A673 (cell line): Measurements from ENCODE around the gene NLRP1. TPM values are rescaled to one million over a fixed set of nuclear protein-coding genes. Genes with fewer than 3 reads are reported as not detected.

Experiments used
- BruUV-seq: library from RNA; stranded (reverse); fragments of 400-500 nt; replicated peaks from 2 replicates; lab custom pipeline; 2021; lab: Mats Ljungman, UMichigan
- CTCF ChIA-PET: fragments of 300-600 bp; sonication (Branson Sonifier 250); formaldehyde crosslinking; loops from one replicate; lab custom pipeline; 2022; ENCODE audit warnings: antibody characterized with exemption; lab: Charles Lee
- POLR2A ChIA-PET: fragments of 300-600 bp; sonication (Branson Sonifier 250); formaldehyde crosslinking; loops from one replicate; lab custom pipeline; 2022; ENCODE audit warnings: antibody characterized with exemption; ENCODE audit not compliant: low non-redundant PET; lab: Charles Lee
- DNase-seq: peaks from one replicate; pipeline ENCODE4 v3.0.0-alpha.2; 2015; ENCODE audit warnings: low spot score
- H3K27ac ChIP-seq: fragments of 200-600 bp; sonication (generic); 2 replicates; pipeline ENCODE4 v1.5.1; 2016; ENCODE audit warnings: mixed run types, low read depth, mild to moderate bottlenecking, mixed read lengths, antibody characterized with exemption, low read length; ENCODE audit not compliant: poor library complexity, severe bottlenecking
- H3K27me3 ChIP-seq: fragments of 200-600 bp; sonication (generic); replicated peaks from 2 replicates; pipeline ENCODE4 v1.6.1; 2017; ENCODE audit warnings: mixed run types, low read depth, mild to moderate bottlenecking, mixed read lengths, antibody characterized with exemption, low read length; ENCODE audit not compliant: insufficient read depth, poor library complexity
- H3K36me3 ChIP-seq: fragments of 200-600 bp; sonication (generic); 2 replicates; pipeline ENCODE4 v1.6.1; 2016; ENCODE audit warnings: mixed run types, mild to moderate bottlenecking, mixed read lengths, antibody characterized with exemption, low read length; ENCODE audit not compliant: insufficient read depth, poor library complexity, severe bottlenecking
- H3K4me1 ChIP-seq: fragments of 200-600 bp; sonication (generic); 2 replicates; pipeline ENCODE4 v1.6.1; 2017; ENCODE audit warnings: mixed run types, mild to moderate bottlenecking, mixed read lengths, antibody characterized with exemption, low read length; ENCODE audit not compliant: insufficient read depth, poor library complexity, severe bottlenecking
- H3K4me3 ChIP-seq: fragments of 200-600 bp; sonication (generic); 2 replicates; pipeline ENCODE4 v1.5.1; 2016; ENCODE audit warnings: low read depth, mixed run types, mild to moderate bottlenecking, mixed read lengths, low read length; ENCODE audit not compliant: poor library complexity, severe bottlenecking
- H3K9me3 ChIP-seq: fragments of 200-600 bp; sonication (generic); 2 replicates; pipeline ENCODE4 v1.6.1; 2016; ENCODE audit warnings: mixed run types, low read depth, mild to moderate bottlenecking, mixed read lengths, antibody characterized with exemption, low read length; ENCODE audit not compliant: poor library complexity, severe bottlenecking
- CTCF ChIP-seq: fragments of 300-800, 200-600 bp; sonication (generic); conservative IDR thresholded peaks from 2 replicates; pipeline ENCODE4 v1.5.1; 2017; ENCODE audit warnings: low read depth, mild to moderate bottlenecking, antibody characterized with exemption, low read length, moderate library complexity, mixed read lengths
- EZH2 ChIP-seq: fragments of 200-600 bp; sonication (generic); IDR thresholded peaks from 2 replicates; pipeline ENCODE4 v1.6.1; 2017; ENCODE audit warnings: borderline replicate concordance, low read depth, mild to moderate bottlenecking, mixed read lengths, antibody characterized with exemption, low read length; ENCODE audit not compliant: poor library complexity, severe bottlenecking
- intact Hi-C: fragments of 100-400 bp; cut with micrococcal nuclease; formaldehyde crosslinking; loops from one replicate; pipeline ENCODE4 v1.10.0; 2022; ENCODE audit not compliant: unreplicated experiment
- total RNA-seq: library from RNA; stranded (reverse); gene quantifications from 2 replicates; pipeline ENCODE4 v1.2.3, GENCODE V29; 2021

NLRP1 gene
- total RNA-seq, 1 experiment from 2014 or later: 5.2 TPM

- no TSS peak for BruUV-seq
- CTCF ChIA-PET: no interaction called here
- no peak overlapping the region for H3K4me3 ChIP-seq
- H3K4me1 ChIP-seq: no peaks in the 10 kb centered on the region
- H3K27ac ChIP-seq: no peak overlapping the region
- H3K9me3 ChIP-seq: no peaks in the 10 kb centered on the region
- DNase-seq: no peak
- no peak for TF ChIP-seq CTCF
- no peak for TF ChIP-seq EZH2
- H3K36me3 ChIP-seq: no peaks in the 10 kb centered on the region
- POLR2A ChIA-PET: no interaction called here
- no peaks in the 10 kb centered on the region for H3K27me3 ChIP-seq
- intact Hi-C loops: no loop called here
Measured at GRCh38 chr17:5536866-5537650, 47.3 kb downstream of the NLRP1 start.

GRCh38 chr17:5535436-5535835 is 48.9 kb downstream of the NLRP1 start:
- no peak for TF ChIP-seq EZH2
- TF ChIP-seq CTCF: no peak
- Histone ChIP-seq H3K27ac (no peak overlapping the region), H3K27me3 (no peaks in the 10 kb centered on the region), H3K4me3 (no peak overlapping the region), H3K4me1 (no peaks in the 10 kb centered on the region), H3K36me3 (no peaks in the 10 kb centered on the region), H3K9me3 (no peaks in the 10 kb centered on the region)
- no peak for DNase-seq
- intact Hi-C loops: no loop called here
- no TSS peak for BruUV-seq
- POLR2A ChIA-PET: no interaction called here
- CTCF ChIA-PET: no interaction called here

DNA sequence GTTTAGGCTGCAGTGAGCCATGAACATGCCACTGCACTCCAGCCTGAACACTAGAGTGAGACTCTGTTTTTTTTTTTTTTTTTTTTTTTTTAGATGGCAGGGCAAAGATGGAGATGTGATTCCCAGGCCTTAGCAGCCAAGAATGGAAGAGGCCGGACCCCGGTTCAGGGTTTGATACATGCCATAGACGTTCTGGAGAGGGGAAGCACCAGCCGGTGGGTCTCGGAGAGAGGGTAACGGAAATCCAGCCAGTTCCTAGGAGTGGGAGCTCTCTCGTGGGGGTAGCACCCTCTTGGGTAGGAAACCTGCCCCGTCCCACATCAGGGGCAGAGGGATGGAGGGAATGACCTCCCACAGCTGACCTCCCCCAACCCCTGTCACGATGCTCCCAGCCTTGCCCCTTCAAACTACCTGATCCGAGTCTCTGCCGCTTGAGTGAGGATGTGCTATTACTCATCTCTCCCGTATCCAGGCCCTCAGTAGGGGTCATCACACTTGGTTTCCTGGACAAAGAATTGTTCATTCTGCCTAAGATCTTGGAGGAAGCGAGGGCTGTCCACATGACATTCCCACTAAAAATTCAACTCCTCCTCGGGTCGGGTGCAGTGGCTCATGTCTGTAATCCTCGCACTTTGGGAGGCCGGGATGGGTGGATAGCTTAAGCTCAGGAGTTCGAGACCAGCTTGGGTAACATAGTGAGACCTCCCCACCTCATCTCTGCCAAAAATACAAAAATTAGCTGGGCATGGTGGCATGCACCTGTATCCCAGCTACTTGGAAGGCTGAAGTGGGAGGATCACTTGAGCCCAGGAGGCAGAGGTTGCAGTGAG is 50.6 kb downstream of the NLRP1 start:
- POLR2A ChIA-PET: no interaction called here
- BruUV-seq: no TSS peak
- intact Hi-C loops: no loop called here
- no peak overlapping the region for H3K27ac ChIP-seq
- H3K4me3 ChIP-seq: no peak overlapping the region
- no peaks in the 10 kb centered on the region for H3K4me1 ChIP-seq
- TF ChIP-seq EZH2: no peak
- no peak for TF ChIP-seq CTCF
- H3K9me3 ChIP-seq: no peaks in the 10 kb centered on the region
- DNase-seq: no peak
- CTCF ChIA-PET: no interaction called here
- no peaks in the 10 kb centered on the region for H3K27me3 ChIP-seq
- H3K36me3 ChIP-seq: no peaks in the 10 kb centered on the region
